Measurements from ENCODE around the gene UNC5CL. TPM values are rescaled to one million over a fixed set of nuclear protein-coding genes. Genes with fewer than 3 reads are reported as not detected.

Gene UNC5CL
- total RNA-seq, 1 experiment from 2014 or later = 5.5 TPM

- no TSS peak for BruUV-seq (replicated peaks)
- Mint-ChIP-seq H3K27ac (ENCODE audit: unreplicated experiment) (peak overlapping the region; percentile 65), H3K27me3 (ENCODE audit: insufficient read depth, unreplicated experiment) (no peaks in the 10 kb centered on the region), H3K36me3 (ENCODE audit: insufficient read depth, unreplicated experiment) (peaks cover 24% of the 10 kb centered on the region), H3K4me1 (ENCODE audit: low read depth, unreplicated experiment) (peaks cover 77% of the 10 kb centered on the region), H3K9me3 (ENCODE audit: unreplicated experiment) (peaks cover 9% of the 10 kb centered on the region), H3K4me3 (ENCODE audit: unreplicated experiment) (no peak overlapping the region)
- Histone ChIP-seq H3K9me3 (no peaks in the 10 kb centered on the region), H3K4me3 (ENCODE audit: low read depth, low read length) (no peak overlapping the region), H3K36me3 (ENCODE audit: control insufficient read depth, insufficient read depth, low read length) (no peaks in the 10 kb centered on the region), H3K4me1 (peaks cover 95% of the 10 kb centered on the region), H3K27me3 (replicated peaks; ENCODE audit: control insufficient read depth, insufficient read depth, low read length) (no peaks in the 10 kb centered on the region)
- POLR2A ChIA-PET = interaction anchor here (2.6 kb wide), 1 partner anchor 14 kb away, joined by 8 read pairs; the partner anchor contains the start of genes NFYA and OARD1
- DNase-seq = no peak
- intact Hi-C loops (cut with micrococcal nuclease; ENCODE audit: unreplicated experiment) = no loop called here
- CTCF ChIA-PET = interaction anchor here (0.6 to 0.9 kb wide), 3 partner anchors 12 to 457 kb away, joined by 3 to 4 read pairs (median 3); partner anchors contain the start of genes NFYA and OARD1
- TF ChIP-seq CTCF (IDR thresholded peaks at IDR 0.05; ENCODE audit: insufficient read depth in 1 of 2, low read depth in 1 of 2, low read length in 1 of 2, severe bottlenecking in 1 of 2, unreplicated experiment in 1 of 2) = no peak
Observed at GRCh38 chr6:41058783-41059181, 19.8 kb upstream of the UNC5CL start.

DNA sequence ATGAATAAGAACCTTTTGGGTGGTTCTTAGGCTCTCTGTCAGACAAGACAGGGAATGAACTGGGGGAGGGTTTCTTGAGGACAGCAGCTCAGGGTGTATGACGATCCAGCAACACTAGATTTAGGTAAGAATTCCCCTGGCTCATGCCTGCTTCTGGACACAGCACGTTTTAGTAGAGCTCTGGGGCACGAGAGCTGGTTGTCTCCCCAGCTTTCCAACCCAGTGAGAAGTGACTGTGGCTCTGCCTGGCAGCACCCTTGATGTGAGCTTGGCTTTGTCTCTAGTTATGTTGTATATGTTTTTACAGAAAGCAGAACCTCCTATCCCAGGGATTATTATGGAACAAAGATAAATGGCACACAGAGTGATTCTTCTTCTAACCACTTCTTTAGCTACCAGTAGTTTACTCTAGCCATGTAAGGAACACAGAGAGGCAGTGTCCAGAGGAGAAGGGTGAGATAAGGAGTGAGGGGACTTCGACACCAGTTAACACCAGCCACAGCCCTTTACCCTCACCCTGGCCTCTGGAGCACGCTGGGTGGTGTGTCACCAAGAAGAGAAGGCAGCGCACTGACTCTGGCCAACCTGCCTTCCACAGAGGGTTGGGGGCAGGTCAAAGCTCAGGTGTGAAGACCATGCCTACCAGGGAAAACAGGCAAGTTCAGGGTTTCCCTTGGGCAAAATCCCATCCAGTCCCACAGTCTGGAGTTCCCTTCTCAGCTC is 17.9 kb upstream of the UNC5CL start:
- H3K4me1 ChIP-seq = peaks cover 94% of the 10 kb centered on the region
- Mint-ChIP-seq H3K4me3 (ENCODE audit: unreplicated experiment) (peak overlapping the region; percentile 7), H3K27me3 (ENCODE audit: insufficient read depth, unreplicated experiment) (no peaks in the 10 kb centered on the region), H3K27ac (ENCODE audit: unreplicated experiment) (peak overlapping the region; percentile 65), H3K4me1 (ENCODE audit: low read depth, unreplicated experiment) (peaks cover 78% of the 10 kb centered on the region), H3K9me3 (ENCODE audit: unreplicated experiment) (peaks cover 9% of the 10 kb centered on the region), H3K36me3 (ENCODE audit: insufficient read depth, unreplicated experiment) (peaks cover 20% of the 10 kb centered on the region)
- no peaks in the 10 kb centered on the region for H3K9me3 ChIP-seq
- ChIA-PET CTCF (no interaction called here), POLR2A (interaction anchor here (2.6 kb wide), 1 partner anchor 15 kb away, joined by 8 read pairs; the partner anchor contains the start of genes NFYA and OARD1)
- no peaks in the 10 kb centered on the region for H3K27me3 ChIP-seq (replicated peaks; ENCODE audit: control insufficient read depth, insufficient read depth, low read length)
- DNase-seq = peak in 1 of 2 experiments; percentile 73
- no peak for TF ChIP-seq CTCF (IDR thresholded peaks at IDR 0.05; ENCODE audit: insufficient read depth in 1 of 2, low read depth in 1 of 2, low read length in 1 of 2, severe bottlenecking in 1 of 2, unreplicated experiment in 1 of 2)
- intact Hi-C loops (cut with micrococcal nuclease; ENCODE audit: unreplicated experiment) = no loop called here
- BruUV-seq (replicated peaks) = no TSS peak
- H3K4me3 ChIP-seq (ENCODE audit: low read depth, low read length) = no peak overlapping the region
- no peaks in the 10 kb centered on the region for H3K36me3 ChIP-seq (ENCODE audit: control insufficient read depth, insufficient read depth, low read length)

DNA sequence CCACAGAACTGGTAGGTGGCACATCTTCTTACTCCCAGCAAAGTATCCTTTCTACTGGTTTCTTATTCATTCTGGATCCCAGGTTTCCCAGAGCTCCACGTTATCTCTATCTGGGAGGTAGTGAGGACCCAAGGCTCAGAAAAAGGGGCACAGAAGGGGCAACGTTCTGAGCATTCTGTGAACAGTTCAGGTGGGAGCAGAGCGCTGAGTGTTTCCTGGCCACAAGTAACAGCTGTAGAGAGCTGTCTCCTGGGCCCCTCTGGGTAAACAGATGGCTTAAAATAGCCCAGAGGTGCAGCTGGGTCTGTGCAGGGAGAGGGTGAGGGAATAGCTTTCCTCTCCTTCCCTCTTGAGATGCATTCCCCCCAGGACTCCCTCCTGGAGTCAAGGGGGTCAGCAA is 16.1 kb upstream of the UNC5CL start:
- H3K27ac Mint-ChIP-seq (ENCODE audit: unreplicated experiment) = peak overlapping the region; percentile 65
- peaks cover 76% of the 10 kb centered on the region for H3K4me1 Mint-ChIP-seq (ENCODE audit: low read depth, unreplicated experiment)

More for the DNA sequence above, 16.1 kb upstream of the UNC5CL start:
- no TSS peak for BruUV-seq (replicated peaks)
- Histone ChIP-seq H3K4me3 (ENCODE audit: low read depth, low read length) (no peak overlapping the region), H3K36me3 (ENCODE audit: control insufficient read depth, insufficient read depth, low read length) (no peaks in the 10 kb centered on the region), H3K9me3 (no peaks in the 10 kb centered on the region), H3K4me1 (peaks cover 96% of the 10 kb centered on the region), H3K27me3 (replicated peaks; ENCODE audit: control insufficient read depth, insufficient read depth, low read length) (no peaks in the 10 kb centered on the region)
- intact Hi-C loops (cut with micrococcal nuclease; ENCODE audit: unreplicated experiment) = no loop called here
- H3K9me3 Mint-ChIP-seq (ENCODE audit: unreplicated experiment) = peaks cover 5% of the 10 kb centered on the region
- POLR2A ChIA-PET = interaction anchor here (0.6 to 1.1 kb wide), 2 partner anchors 17 to 57 kb away, joined by 3 to 5 read pairs; partner anchors contain the start of genes NFYA and OARD1
- no peak for DNase-seq
- peaks cover 4% of the 10 kb centered on the region for H3K36me3 Mint-ChIP-seq (ENCODE audit: insufficient read depth, unreplicated experiment)
- no peaks in the 10 kb centered on the region for H3K27me3 Mint-ChIP-seq (ENCODE audit: insufficient read depth, unreplicated experiment)
- no peak for TF ChIP-seq CTCF (IDR thresholded peaks at IDR 0.05; ENCODE audit: insufficient read depth in 1 of 2, low read depth in 1 of 2, low read length in 1 of 2, severe bottlenecking in 1 of 2, unreplicated experiment in 1 of 2)
- peak overlapping the region; percentile 31 for H3K4me3 Mint-ChIP-seq (ENCODE audit: unreplicated experiment)
- CTCF ChIA-PET = interaction anchor here (1.4 to 1.5 kb wide), 2 partner anchors 9 to 16 kb away, joined by 4 to 5 read pairs; partner anchors contain the start of gene UNC5CL
